DLD1 (cell line): ENCODE results near the gene TOMM40L.
"Not testable (repeated sequence)": the region's sequence is repeated elsewhere in the genome, so short reads cannot be mapped to it uniquely, and the experiment has no call there.

Experiments
- in situ Hi-C: cut with HindIII; loops from 2 replicates; pipeline ENCODE4 v1.10.0; 2017; ENCODE audit warnings: low sequenced_read_pairs

Gene TOMM40L

DNA sequence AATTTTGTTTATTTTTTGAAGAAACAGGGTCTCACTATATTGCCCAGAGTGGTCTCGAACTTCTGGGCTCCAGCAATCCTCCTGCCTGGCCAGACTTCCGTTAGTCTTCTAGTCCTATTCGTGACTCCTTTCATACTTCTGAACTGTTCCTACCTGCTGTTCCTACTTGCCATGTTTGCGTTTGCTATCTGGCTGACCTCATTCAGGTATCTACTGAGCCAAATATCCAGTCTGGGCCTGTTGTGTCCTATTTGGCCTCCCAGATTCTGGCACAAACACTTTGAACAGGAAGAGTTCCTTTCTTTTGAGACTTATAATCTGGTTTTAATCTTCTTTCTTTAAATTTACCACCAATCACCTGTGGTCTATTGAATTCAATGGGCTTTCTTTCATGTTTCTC lies 19.0 kb downstream of the TOMM40L start:
- in situ Hi-C loops: no loop called here

GRCh38 chr1:161250100-161250499 lies 24.2 kb downstream of the TOMM40L start:
- in situ Hi-C loops: not testable (repeated sequence)

DNA sequence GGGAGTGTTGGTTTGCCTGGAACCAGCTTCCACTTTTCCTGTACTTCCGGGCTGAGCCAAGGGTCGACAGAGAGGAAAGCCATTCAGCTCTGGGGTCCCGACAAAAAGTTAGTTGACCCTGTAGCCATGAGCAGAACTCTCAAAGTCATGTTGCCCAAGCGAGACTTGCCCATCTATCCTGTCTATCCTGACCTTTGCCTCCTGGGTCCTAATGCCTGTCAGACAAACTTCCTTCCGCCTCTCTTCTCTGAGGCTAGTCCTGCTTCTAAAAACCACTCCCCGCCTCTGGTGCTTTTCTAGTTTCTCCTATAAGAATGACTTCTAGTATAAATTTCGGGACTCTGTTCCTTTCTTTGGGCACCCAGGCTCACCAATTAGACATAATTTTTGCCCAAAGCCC lies 25.0 kb downstream of the TOMM40L start:
- in situ Hi-C loops: no loop called here

- in situ Hi-C loops: no loop called here
These were observed 25.7 kb downstream of the TOMM40L start for GRCh38 chr1:161251579-161251978.

DNA sequence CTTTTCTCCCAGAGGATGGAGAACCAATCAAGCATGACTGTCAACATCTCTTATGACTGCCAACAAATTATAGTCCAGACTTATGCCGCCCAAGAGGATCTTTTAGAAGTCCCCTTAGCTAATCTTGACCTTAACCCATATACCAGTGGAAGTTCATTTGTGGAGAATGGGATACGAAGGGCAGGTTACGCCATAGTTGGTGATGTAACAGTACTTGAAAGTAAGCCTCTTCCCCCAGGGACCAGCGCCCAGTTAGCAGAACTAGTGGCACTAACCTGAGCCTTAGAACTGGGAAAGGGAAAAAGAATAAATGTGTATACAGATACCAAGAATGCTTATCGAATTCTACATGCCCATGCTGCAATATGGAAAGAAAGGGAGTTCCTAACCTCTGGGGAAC lies 29.4 kb downstream of the TOMM40L start:
- in situ Hi-C loops: not testable (repeated sequence)

- in situ Hi-C loops: not testable (repeated sequence)
These were observed 30.2 kb downstream of the TOMM40L start for GRCh38 chr1:161255955-161256520.

DNA sequence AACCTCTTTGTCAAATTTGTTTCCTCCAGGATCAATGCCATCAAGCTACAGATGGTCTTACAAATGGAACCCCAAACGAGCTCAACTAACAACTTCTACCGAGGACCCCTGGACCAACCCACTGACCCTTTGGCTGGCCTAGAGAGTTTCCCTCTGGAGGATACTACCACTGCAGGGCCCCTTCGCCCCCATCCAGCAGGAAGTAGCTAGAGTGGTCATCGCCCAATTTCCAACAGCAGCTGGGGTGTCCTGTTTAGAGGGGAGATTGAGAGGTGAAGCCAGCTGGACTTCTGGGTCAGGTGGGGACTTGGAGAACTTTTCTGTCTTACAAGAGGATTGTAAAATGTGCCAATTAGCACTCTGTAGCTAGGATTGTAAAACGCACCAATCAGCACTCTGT lies 31.2 kb downstream of the TOMM40L start:
- in situ Hi-C loops: not testable (repeated sequence)

DNA sequence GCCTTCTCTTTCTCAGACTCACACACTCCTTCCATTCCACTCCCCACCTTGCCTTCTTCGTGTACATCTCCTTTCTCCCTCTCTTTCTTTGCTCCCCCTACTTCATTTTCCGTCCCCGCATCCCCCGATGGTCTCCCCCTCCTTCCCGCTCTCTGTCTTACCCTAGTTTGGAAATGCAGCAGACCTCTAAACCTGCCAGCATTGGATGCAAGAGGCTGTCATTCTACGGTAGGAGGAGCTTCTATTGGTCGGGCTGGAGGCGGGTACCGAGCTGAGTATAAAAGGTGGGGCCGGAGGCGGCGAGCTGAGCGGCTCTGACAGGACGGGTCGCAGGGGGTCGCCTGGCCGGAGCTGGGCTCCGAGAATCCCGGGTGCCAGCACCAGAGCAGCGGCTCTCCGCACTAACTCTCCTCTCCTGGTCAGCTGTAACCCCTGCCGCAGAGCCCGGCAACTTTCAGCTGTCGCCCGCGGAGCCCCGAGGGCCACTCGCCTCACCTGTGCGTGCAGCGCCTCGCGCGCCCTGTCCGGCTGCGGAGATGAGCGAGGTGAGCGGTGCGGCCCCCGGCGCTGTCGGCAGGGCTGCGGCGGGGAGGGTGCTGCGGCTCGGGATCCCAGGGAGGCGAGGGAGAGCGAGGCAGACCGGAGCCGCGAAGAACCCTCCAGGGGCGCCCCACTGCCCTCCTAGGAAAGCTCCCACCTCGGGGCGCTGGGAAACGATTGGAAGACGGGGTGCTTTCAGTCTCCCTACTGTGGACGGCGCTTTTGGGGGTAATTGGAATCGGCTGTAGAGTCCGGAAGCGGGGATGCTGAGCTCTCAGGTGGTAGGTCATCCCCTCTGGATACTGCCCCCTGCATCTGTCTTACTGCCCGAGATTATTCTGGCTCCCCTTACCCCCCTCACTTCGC lies 32.8 kb downstream of the TOMM40L start, which contains the start of gene PCP4L1:
TSS of gene PCP4L1 (plus strand) at position 307 of the 906 bp plus-strand sequence. CDS start at position 537, 230 bp downstream.
- in situ Hi-C loops: no loop called here

DNA sequence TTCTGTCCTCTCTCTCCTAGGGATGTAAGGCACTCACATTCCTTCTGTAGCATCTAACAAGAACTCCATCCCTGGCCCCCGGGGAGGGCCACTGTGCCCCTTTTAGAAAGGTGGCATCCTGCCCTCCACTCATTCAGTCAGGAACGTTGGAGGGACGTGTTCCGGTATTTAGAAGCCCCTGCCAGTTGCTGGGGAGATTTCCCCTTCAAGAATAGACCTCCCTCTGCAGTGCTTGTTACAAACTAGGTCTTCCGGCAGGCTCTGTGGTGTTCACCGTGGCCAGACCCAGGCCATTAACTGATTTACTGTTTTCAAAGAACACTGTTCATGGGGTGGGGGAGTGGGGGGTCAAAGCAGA lies 33.5 kb downstream of the TOMM40L start:
- in situ Hi-C loops: no loop called here

- in situ Hi-C loops: no loop called here
These were observed 33.9 kb downstream of the TOMM40L start for GRCh38 chr1:161259765-161260164.

DNA sequence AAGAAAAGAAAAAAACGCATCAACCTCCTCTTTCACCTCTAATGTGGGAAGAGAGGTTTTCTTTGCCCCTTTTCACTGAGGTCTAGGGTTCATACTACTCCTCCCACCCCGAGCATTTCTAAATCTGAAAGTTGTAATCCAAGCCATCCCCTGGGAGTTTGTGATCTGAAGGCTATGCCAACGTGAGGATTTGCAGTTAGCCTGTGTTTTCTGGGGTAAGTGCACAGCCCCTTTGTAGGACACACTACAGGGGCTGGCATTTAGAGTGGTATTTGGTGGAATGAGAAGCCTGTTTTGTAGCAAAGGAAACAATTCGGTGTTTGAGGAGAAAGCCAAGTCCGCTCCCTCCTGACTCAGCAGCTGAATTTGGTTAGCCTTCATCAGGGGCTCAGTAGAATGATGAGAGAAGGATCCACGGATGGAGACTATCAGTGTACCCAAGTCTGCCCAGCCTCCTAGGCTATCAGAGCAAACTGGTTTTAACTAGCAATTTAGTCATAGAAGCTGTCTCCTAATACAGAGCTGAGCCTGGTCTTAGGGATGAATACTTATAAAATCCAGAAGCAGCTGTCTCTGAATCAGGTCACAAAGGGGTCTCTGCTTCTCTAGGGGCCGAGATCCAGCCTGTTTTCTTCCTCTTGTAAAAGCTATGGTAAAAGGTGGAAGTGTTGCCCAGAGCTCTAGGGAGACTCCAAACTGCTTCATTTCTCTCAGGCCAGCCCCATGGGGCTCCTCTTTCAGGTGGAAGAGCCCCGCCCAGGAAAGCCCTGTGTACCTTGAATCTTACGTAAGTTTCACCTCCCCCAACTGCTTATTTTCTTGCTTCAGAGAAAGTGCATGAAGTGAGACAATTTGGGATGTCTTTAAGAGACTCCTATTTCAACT lies 34.8 kb downstream of the TOMM40L start:
- in situ Hi-C loops: no loop called here

- in situ Hi-C loops: no loop called here
These were observed 35.7 kb downstream of the TOMM40L start for GRCh38 chr1:161261261-161262235.

- in situ Hi-C loops: no loop called here
These were observed 39.4 kb downstream of the TOMM40L start for GRCh38 chr1:161265305-161265704.

- in situ Hi-C loops: no loop called here
These were observed 40.3 kb downstream of the TOMM40L start for GRCh38 chr1:161266202-161266601.

GRCh38 chr1:161266836-161267235 lies 41.0 kb downstream of the TOMM40L start:
- in situ Hi-C loops: no loop called here

DNA sequence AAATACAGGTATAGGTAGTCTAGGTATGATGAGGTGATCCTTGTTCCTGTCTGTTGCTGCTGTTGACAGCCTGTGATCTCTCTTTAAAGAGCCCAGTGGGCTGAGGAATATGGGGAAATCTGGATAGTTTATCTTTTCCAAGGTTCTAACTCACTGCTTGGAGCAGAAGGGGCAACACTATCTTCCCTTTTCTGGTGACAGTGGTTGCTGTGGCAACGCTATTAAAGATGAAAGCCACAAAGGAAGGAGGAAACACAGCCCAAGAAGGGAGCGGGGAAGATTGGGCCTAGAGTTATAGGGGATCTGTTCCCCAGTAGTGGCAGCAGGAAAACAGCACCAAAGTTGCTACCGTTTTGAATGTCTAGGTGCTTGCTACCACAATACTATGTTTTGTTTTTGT lies 41.5 kb downstream of the TOMM40L start:
- in situ Hi-C loops: no loop called here

DNA sequence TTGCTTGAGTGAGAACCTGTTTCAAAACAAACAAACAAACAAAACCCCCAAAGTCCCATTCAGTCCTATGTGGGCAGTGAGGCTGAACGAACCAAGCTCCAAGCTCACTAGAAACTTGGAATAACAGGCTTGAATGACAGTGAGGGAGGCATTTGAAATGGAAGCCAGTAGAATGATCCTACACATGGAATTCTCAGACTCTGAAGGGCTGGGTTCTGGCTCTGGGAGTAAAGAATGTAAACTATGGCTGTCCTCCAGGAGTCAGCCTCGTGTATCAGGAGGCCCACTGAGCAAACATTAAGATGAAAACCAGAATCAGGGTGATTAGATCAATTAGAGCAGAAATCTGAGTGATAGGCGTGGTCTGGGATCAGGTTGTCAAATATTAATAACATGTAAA lies 47.5 kb downstream of the TOMM40L start:
- in situ Hi-C loops: no loop called here

DNA sequence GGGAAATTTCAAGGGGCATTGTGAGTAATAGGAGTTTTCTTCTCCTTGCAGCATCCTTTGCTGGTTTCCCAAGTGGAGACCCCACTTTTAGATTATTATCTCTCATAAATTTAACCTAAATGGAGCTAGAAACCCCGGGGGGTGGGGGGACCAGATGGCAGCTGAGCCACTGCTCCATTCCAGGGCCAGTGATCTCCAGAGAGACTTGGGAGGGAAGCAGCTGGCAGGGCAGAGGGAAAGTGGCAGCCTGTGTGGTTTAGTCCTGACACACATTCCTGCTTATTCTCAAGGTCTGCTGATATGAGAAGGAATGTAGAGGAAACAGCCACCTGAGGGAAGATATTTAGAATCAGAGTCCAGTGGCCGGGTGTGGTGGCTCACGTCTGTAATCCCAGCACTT lies 49.0 kb downstream of the TOMM40L start:
- in situ Hi-C loops: no loop called here
